H9 (cell line): ENCODE measurements around the gene LARP1. TPM values are rescaled to one million over a fixed set of nuclear protein-coding genes. Genes with fewer than 3 reads are reported as not detected.

Experiments
- DNase-seq: peaks from one replicate; pipeline ENCODE4 v3.0.0-alpha.2; 2017
- H2AFZ ChIP-seq: one replicate; pipeline ENCODE4 v1.6.1; 2013; ENCODE audit warnings: mild to moderate bottlenecking, low read length, control low read depth, moderate library complexity
- H2AK5ac ChIP-seq: 2 replicates; pipeline ENCODE4 v1.6.1; 2013; ENCODE audit warnings: low read length, control low read depth, mixed read lengths; ENCODE audit not compliant: insufficient read length
- H2BK120ac ChIP-seq: one replicate; pipeline ENCODE4 v1.6.1; 2013; ENCODE audit warnings: low read depth, mild to moderate bottlenecking, low read length, control low read depth, inconsistent platforms; ENCODE audit not compliant: poor library complexity, severe bottlenecking
- H2BK12ac ChIP-seq: 2 replicates; pipeline ENCODE4 v1.6.1; 2013; ENCODE audit warnings: low read length, control low read depth, mixed read lengths, low read depth; ENCODE audit not compliant: insufficient read length
- H2BK15ac ChIP-seq: 2 replicates; pipeline ENCODE4 v1.6.1; 2013; ENCODE audit warnings: low read depth, low read length, control low read depth
- H2BK20ac ChIP-seq: one replicate; pipeline ENCODE4 v1.6.1; 2013; ENCODE audit warnings: low read depth, mild to moderate bottlenecking, low read length, control low read depth, inconsistent platforms; ENCODE audit not compliant: poor library complexity, severe bottlenecking
- H2BK5ac ChIP-seq: 2 replicates; pipeline ENCODE4 v1.6.1; 2013; ENCODE audit warnings: low read length, control low read depth, mixed read lengths; ENCODE audit not compliant: insufficient read length
- H3K14ac ChIP-seq: 2 replicates; pipeline ENCODE4 v1.6.1; 2013; ENCODE audit warnings: low read length, control low read depth; ENCODE audit not compliant: insufficient read depth
- H3K18ac ChIP-seq: 2 replicates; pipeline ENCODE4 v1.6.1; 2013; ENCODE audit warnings: low read depth, mild to moderate bottlenecking, mixed read lengths, low read length, control low read depth; ENCODE audit not compliant: insufficient read length
- H3K23ac ChIP-seq: 2 replicates; pipeline ENCODE4 v1.6.1; 2013; ENCODE audit warnings: low read length, control low read depth, mixed read lengths, low read depth; ENCODE audit not compliant: insufficient read length
- H3K23me2 ChIP-seq: 2 replicates; pipeline ENCODE4 v1.6.1; 2013; ENCODE audit warnings: low read depth, mild to moderate bottlenecking, mixed read lengths, low read length, control low read depth; ENCODE audit not compliant: insufficient read length, poor library complexity, severe bottlenecking
- H3K27ac ChIP-seq: 2 replicates; pipeline ENCODE4 v1.5.1; 2013; ENCODE audit warnings: low read length, control low read depth, mixed read lengths, low read depth; ENCODE audit not compliant: insufficient read length
- H3K27me3 ChIP-seq: 2 replicates; pipeline ENCODE4 v1.6.1; 2013; ENCODE audit warnings: low read length, control low read depth, inconsistent platforms; ENCODE audit not compliant: insufficient read depth
- H3K4ac ChIP-seq: 2 replicates; pipeline ENCODE4 v1.6.1; 2013; ENCODE audit warnings: low read depth, mild to moderate bottlenecking, control low read depth, inconsistent platforms, low read length, moderate library complexity
- H3K4me1 ChIP-seq: 2 replicates; pipeline ENCODE4 v1.6.1; 2013; ENCODE audit warnings: low read length, control low read depth, inconsistent platforms; ENCODE audit not compliant: insufficient read depth
- H3K4me2 ChIP-seq: 2 replicates; pipeline ENCODE4 v1.6.1; 2013; ENCODE audit warnings: low read length, control low read depth, mixed read lengths; ENCODE audit not compliant: insufficient read length, insufficient read depth
- H3K56ac ChIP-seq: 2 replicates; pipeline ENCODE4 v1.6.1; 2013; ENCODE audit warnings: low read depth, mild to moderate bottlenecking, mixed read lengths, low read length, control low read depth; ENCODE audit not compliant: insufficient read length
- H3K79me1 ChIP-seq: 2 replicates; pipeline ENCODE4 v1.6.1; 2013; ENCODE audit warnings: low read depth, mild to moderate bottlenecking, moderate library complexity, low read length, control low read depth, inconsistent platforms; ENCODE audit not compliant: insufficient read depth, poor library complexity, severe bottlenecking
- H3K79me2 ChIP-seq: 2 replicates; pipeline ENCODE4 v1.6.1; 2013; ENCODE audit warnings: low read length, control low read depth, inconsistent platforms; ENCODE audit not compliant: insufficient read depth
- H3K9ac ChIP-seq: 2 replicates; pipeline ENCODE4 v1.6.1; 2013; ENCODE audit warnings: low read length, control low read depth, mixed read lengths; ENCODE audit not compliant: insufficient read length; ENCODE audit errors: extremely low read depth
- H3K9me3 ChIP-seq: one replicate; pipeline ENCODE4 v1.6.1; 2013; ENCODE audit warnings: low read depth, low read length, inconsistent platforms; ENCODE audit not compliant: control insufficient read depth
- H3T11ph ChIP-seq: one replicate; pipeline ENCODE4 v1.6.1; 2013; ENCODE audit warnings: mild to moderate bottlenecking, low read length, control low read depth, inconsistent platforms
- H4K20me1 ChIP-seq: one replicate; pipeline ENCODE4 v1.6.1; 2013; ENCODE audit not compliant: control insufficient read depth, insufficient read length, insufficient read depth
- H4K5ac ChIP-seq: 2 replicates; pipeline ENCODE4 v1.6.1; 2013; ENCODE audit warnings: low read depth, mild to moderate bottlenecking, mixed read lengths, low read length, control low read depth; ENCODE audit not compliant: insufficient read length
- H4K8ac ChIP-seq: replicated peaks from 2 replicates; pipeline ENCODE4 v1.6.1; 2013; ENCODE audit warnings: low read length, control low read depth, mixed read lengths, low read depth; ENCODE audit not compliant: insufficient read length
- H4K91ac ChIP-seq: 2 replicates; pipeline ENCODE4 v1.6.1; 2013; ENCODE audit warnings: low read depth, mild to moderate bottlenecking, moderate library complexity, mixed read lengths, low read length, control low read depth; ENCODE audit not compliant: insufficient read length
- H3K27ac Mint-ChIP-seq, 3 experiments: 2 replicates in 2 of 3; 3 replicates in 1 of 3; pipeline ENCODE4 v1.8.0; 2020 to 2021; ENCODE audit warnings: mixed read lengths in 3 of 3, mild to moderate bottlenecking in 1 of 3, moderate library complexity in 1 of 3
- H3K27me3 Mint-ChIP-seq: 2 replicates; pipeline ENCODE4 v1.8.0; 2021; ENCODE audit warnings: low read depth, mild to moderate bottlenecking, moderate library complexity, mixed read lengths
- H3K36me3 Mint-ChIP-seq, 3 experiments: 2 replicates in 2 of 3; 3 replicates in 1 of 3; pipeline ENCODE4 v1.8.0; 2020 to 2021; ENCODE audit warnings: low read depth in 3 of 3, mixed read lengths in 3 of 3; ENCODE audit not compliant: insufficient read depth in 1 of 3
- H3K4me1 Mint-ChIP-seq, 2 experiments: 2 replicates each; pipeline ENCODE4 v1.8.0; 2020; ENCODE audit warnings: mixed read lengths in 2 of 2
- H3K4me3 Mint-ChIP-seq, 2 experiments: 2 replicates in 1 of 2; 3 replicates in 1 of 2; pipeline ENCODE4 v1.8.0; 2020 to 2021; ENCODE audit warnings: mild to moderate bottlenecking in 2 of 2, mixed read lengths in 2 of 2, moderate library complexity in 1 of 2
- H3K9me3 Mint-ChIP-seq, 2 experiments: 2 replicates in 1 of 2; 3 replicates in 1 of 2; pipeline ENCODE4 v1.8.0; 2020; ENCODE audit warnings: mild to moderate bottlenecking in 2 of 2, mixed read lengths in 2 of 2, moderate library complexity in 1 of 2
- CTCF ChIP-seq: fragments of 200-600 bp; sonication (generic); conservative IDR thresholded peaks from 3 replicates; pipeline ENCODE4 v1.8.0; 2021; ENCODE audit warnings: antibody characterized with exemption, mild to moderate bottlenecking
- WGBS: extraction: QIAGEN DNeasy Blood & Tissue Kit; methylation state at CpG from one replicate; pipeline ENCODE4 v1.1.7; 2013; ENCODE audit warnings: missing lambda C conversion rate, low lambda C conversion rate, mixed read lengths; ENCODE audit not compliant: insufficient read length; ENCODE audit errors: extremely low coverage; 5-methylcytosine and 5-hydroxymethylcytosine counted together
- total RNA-seq: library from RNA; stranded (reverse); gene quantifications from 2 replicates; pipeline ENCODE4 v1.2.1, GENCODE V29; 2021

Gene LARP1
- total RNA-seq, 1 experiment from 2014 or later: 405 TPM

- TF ChIP-seq CTCF: no peak
- Histone ChIP-seq H4K91ac (no peak overlapping the region), H3K23ac (no peak overlapping the region), H2AK5ac (no peak overlapping the region), H2BK15ac (no peak overlapping the region), H2AFZ (no peak overlapping the region), H3K4me2 (no peak overlapping the region), H3T11ph (no peak overlapping the region), H4K5ac (no peak overlapping the region), H3K56ac (no peak overlapping the region), H3K4me1 (peaks cover 9% of the 10 kb centered on the region), H3K9ac (no peak overlapping the region), H2BK12ac (no peak overlapping the region), H3K23me2 (peaks cover 12% of the 10 kb centered on the region), H2BK20ac (no peak overlapping the region), H3K27ac (no peak overlapping the region), H3K79me2 (peaks cover 29% of the 10 kb centered on the region), H4K8ac (no peak overlapping the region), H3K14ac (no peak overlapping the region), H3K9me3 (no peaks in the 10 kb centered on the region), H3K4ac (no peak overlapping the region), H3K79me1 (peaks cover 5% of the 10 kb centered on the region), H3K18ac (no peak overlapping the region), H2BK5ac (no peak overlapping the region), H2BK120ac (no peak overlapping the region), H4K20me1 (no peaks in the 10 kb centered on the region), H3K27me3 (no peaks in the 10 kb centered on the region)
- WGBS: no CpG with 5 or more reads among the region's 7 CpGs
- Mint-ChIP-seq H3K4me1 (peaks cover 20 to 22% of the 10 kb centered on the region in 2 experiments), H3K27me3 (no peaks in the 10 kb centered on the region; the same call in 1 of the 2 replicates), H3K9me3 (no peaks in the 10 kb centered on the region), H3K27ac (peak overlapping the region in 2 of 3 experiments; percentile 39 to 42; a peak in 1 of 7 replicates), H3K36me3 (peaks cover 26 to 47% (median 44%) of the 10 kb centered on the region in 3 experiments), H3K4me3 (no peak overlapping the region; a peak in 1 of 5 replicates)
- DNase-seq: no peak
Measured at GRCh38 chr5:154863291-154864080, 108.3 kb downstream of the LARP1 start.
